T-helper 2 cell treated with Interferon-gamma antibody and Interleukin-4, amounts not matched to agents 100 ng/mL and 5 ng/mL, for 36 hours (primary cell): ENCODE data around the gene AFF3. TPM values are rescaled to one million over a fixed set of nuclear protein-coding genes. Genes with fewer than 3 reads are reported as not detected.

ENCODE experiments used
- intact Hi-C: fragments of 100-400 bp; cut with micrococcal nuclease; formaldehyde crosslinking; loops from one replicate; pipeline ENCODE4 v1.15.1; 2023
- total RNA-seq: library from RNA; stranded (reverse); gene quantifications from 2 replicates; pipeline ENCODE4 v1.2.3, GENCODE V29; 2022

AFF3 gene
- total RNA-seq, 1 donor from 2014 or later = 6.0 TPM

GRCh38 chr2:99862566-99862965 lies 279.8 kb downstream of the AFF3 start:
- intact Hi-C loops = no loop called here

DNA sequence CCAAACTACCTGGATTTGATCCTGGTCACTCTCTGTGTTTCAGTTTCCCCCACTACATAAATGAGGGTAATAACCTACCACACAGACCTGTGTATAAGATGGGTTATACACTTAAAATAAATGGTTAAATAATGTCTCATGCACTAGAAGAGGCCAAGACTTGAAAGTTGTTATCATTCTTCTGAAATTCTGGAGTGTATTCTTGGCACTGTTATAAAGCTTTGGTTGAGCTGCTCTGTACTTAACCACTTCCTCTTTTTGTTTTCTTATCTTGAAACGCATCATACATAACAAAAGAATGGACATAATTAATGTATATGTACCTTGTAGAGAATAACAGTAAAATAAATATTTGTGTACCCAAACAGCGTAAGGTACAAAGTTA lies 281.0 kb downstream of the AFF3 start:
- intact Hi-C loops = no loop called here

DNA sequence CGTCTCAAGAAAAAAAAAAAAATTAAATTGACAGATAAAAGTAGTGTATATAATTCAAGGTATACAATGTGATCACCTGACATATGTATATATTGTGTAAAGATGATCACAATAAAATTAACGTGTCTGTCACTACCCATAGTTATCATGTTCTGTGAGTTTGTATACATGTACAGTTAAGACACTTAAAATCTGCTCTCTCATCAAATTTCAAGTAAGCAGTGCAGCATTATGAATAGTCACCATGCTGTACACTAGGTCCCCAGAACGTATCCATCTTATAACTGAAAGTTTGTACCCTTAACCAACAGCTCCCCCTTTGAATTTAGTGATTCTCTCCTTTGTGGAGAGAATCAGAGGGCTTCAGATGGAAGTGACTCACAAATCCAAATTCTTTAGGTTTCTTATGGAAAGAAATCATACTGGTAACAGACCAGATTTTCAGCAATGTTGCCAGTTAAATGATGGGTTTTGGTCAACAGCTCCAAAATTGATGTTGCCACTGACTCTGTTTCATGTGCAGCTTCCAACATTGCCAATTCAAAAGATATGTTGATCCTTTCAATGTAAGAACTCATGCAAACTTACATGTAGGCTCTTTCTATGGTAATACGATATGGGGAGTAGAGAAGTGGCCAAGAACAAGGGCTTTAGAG lies 281.5 kb downstream of the AFF3 start:
- intact Hi-C loops = no loop called here

DNA sequence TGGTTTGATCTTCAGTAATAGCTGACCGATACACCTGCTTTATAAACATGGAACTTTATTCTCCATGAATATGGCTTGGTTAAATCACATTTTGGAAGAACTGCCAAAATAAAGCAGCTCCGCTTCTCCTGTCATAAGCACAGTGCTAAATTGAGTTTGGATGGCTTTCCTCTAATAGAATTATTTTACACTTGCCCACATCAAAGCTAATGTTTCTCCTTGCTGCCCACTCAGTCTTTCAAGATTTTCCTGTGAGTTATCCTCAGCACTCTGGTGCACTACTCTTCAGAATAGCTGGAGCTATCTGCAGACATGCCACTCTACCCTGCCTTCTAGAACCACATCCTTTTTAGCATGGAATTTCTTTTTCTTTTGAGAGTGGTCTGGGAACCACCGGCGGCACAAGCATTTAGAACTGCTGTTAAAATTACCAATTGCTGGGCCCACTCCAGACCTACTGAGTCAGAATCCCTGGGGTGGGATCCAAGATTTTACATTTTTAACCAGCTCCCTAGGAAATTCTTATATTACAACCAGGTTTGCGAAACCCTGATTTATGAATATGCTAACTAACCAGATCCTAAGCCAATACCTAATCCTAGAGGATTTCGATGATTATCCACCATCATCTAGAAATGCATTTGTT lies 283.3 kb downstream of the AFF3 start:
- intact Hi-C loops = no loop called here

DNA sequence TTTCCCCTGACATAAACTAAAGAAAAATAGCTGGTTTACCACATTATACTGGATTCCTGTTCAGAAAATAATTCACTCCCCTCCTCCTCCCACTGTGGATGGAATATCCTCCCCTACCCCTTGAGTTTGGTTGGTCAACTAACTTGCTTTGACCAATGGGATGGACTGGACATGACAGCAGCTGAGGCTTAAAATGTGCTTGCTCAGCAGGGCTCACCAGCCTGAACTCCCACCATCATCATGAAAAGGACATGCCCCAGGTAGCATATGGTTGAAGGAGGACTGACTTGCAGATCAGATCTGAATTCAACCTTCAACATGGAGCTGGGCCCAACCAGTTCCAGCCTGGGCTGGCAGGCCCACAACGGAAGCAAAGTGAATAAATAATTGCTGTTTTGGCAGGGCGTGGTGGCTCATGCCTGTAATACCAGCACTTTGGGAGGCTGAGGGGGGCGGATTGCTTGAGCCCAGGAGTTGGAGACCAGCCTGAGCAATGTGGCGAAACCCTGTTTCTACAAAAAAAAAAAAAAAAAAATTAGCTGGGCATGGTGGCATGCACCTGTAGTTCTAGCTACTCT lies 284.4 kb downstream of the AFF3 start:
- intact Hi-C loops = no loop called here

DNA sequence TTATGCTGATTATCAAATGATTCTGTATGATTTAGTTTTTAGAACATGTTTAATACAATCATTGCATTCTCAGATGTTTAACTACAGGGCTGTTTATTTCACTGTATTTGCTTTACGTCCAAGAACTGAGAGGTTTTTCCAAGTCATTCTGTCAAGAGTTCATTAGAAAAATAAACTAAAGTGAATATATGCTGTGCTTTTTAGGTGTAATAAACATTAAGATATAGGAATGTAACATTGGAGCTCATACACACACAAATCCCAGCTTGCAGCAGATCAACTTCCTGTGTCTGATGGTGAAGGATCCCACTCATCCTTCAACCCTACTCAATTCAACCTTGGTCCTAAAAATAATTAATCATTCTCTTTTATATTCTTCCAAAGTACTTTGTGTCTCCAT lies 285.0 kb downstream of the AFF3 start:
- intact Hi-C loops = no loop called here

DNA sequence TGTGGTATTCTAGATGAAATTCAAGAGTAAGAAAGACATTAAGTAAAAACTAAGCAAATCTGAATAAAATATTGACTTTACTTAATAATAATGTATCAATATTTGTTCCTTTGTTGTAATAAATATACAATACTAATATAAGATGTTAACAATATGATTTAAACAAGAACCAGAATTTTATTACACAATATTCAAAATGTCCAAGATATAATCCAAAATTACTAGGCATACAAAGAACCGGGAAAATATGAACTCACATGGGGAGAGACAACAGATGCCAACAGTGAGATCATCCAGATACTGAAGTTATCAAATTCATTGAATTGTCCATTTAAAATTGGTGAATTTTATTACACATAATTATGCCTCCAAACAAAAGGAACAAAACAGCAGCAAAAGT lies 286.3 kb downstream of the AFF3 start:
- intact Hi-C loops = no loop called here

GRCh38 chr2:99854236-99854852 lies 288.0 kb downstream of the AFF3 start:
- intact Hi-C loops = no loop called here

- intact Hi-C loops = no loop called here
Measured at GRCh38 chr2:99852956-99853355, 289.4 kb downstream of the AFF3 start.

GRCh38 chr2:99852376-99852934 lies 289.9 kb downstream of the AFF3 start:
- intact Hi-C loops = no loop called here

- intact Hi-C loops = no loop called here
Measured at GRCh38 chr2:99851811-99852210, 290.6 kb downstream of the AFF3 start.

DNA sequence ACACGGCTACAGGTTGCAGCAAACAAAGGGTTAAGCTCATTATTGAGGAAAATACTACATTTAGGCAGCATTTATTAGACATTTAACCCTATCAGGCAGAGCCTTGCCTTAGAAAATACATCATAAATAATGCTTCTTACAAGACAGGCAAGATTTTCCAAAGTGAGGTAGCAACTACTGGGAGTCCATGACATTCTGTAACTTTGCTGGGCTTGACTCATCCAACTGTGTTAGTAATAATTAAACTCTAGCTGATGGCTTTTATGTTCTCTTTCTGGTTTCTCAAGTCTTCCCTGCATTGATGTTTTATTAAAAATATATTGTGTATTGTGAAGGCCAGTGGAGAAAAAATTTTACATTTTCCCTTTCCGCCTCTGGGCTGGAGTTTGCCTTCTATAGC lies 291.3 kb downstream of the AFF3 start:
- intact Hi-C loops = no loop called here

DNA sequence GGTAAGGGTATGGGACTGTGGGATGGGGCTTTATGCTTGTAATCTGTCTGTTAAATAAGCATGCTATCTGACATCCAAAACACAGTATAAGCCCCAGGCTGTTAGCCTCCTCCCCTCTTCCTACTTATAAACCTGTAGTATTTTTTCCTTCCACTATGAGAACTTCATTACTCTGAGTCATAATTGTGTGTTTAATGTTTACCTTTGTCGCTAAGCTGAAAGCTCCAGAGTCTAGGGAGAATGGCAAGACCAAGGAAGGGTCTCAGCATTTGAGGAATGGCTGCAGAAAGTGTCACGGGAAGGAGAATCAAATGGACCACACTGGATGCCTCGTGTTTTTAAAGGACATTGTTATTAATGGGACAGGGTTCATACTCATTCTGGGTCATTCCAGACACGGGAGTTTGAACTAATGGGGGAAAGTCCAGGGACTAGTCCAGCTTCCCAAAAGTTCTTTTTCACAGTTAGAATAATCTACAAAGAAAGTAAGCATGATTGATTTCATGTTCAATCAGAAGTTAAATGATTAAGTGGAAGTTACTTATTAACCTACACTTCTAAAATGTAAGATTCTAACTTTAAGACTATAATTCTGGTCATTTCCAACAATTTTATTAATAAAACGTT lies 292.2 kb downstream of the AFF3 start:
- intact Hi-C loops = no loop called here

DNA sequence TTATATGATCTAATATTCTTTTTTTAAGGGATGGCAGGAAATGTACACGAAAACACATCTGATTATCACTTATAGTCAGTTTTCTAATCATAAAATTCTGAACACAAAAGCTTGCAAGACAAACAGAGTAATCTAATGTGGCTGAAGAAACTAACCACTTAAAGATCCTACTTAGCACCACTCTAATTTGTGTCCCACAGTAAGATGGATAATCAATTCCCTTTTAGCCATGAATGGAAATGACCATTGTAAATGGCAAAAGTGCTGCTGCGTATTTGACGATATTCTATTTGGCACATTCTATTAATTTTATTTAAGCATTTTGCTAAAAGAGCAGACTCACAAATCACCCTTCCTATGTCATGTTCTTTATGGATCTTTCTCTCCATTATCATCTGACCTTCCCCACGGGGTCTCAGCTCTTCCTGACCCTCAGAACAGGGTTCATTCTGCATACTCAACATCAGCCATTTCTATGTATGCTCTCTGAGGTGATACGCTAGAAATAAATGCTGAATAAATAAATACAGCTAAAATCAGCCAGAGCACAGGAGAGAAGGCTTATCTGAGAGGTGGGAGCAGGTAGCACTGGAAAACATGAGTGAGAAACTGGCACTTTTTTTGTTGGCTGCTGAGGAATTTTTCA lies 295.8 kb downstream of the AFF3 start:
- intact Hi-C loops = no loop called here

- intact Hi-C loops = no loop called here
Measured at GRCh38 chr2:99845296-99845695, 297.1 kb downstream of the AFF3 start.

DNA sequence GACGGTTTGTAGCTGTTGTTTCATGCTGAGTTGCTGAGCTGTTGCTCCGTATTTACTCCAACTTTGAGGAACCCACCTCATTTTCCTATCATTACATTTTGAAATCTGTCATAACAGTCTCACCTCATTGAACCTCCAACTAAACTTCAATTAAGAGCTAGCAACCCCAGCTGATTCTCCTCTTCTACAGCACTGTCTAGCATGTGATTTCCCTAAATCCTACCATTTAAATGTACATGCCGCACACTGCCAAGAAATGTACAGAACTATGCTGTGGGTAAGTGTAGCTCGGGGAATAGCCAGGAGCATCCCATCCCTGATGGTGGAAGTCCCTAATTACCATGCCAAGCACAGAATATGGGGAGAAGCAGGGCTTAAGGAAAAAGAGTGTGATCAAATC lies 299.9 kb downstream of the AFF3 start:
- intact Hi-C loops = no loop called here

- intact Hi-C loops = no loop called here
Measured at GRCh38 chr2:99841749-99842148, 300.6 kb downstream of the AFF3 start.

GRCh38 chr2:99840831-99841230 lies 301.6 kb downstream of the AFF3 start:
- intact Hi-C loops = no loop called here

DNA sequence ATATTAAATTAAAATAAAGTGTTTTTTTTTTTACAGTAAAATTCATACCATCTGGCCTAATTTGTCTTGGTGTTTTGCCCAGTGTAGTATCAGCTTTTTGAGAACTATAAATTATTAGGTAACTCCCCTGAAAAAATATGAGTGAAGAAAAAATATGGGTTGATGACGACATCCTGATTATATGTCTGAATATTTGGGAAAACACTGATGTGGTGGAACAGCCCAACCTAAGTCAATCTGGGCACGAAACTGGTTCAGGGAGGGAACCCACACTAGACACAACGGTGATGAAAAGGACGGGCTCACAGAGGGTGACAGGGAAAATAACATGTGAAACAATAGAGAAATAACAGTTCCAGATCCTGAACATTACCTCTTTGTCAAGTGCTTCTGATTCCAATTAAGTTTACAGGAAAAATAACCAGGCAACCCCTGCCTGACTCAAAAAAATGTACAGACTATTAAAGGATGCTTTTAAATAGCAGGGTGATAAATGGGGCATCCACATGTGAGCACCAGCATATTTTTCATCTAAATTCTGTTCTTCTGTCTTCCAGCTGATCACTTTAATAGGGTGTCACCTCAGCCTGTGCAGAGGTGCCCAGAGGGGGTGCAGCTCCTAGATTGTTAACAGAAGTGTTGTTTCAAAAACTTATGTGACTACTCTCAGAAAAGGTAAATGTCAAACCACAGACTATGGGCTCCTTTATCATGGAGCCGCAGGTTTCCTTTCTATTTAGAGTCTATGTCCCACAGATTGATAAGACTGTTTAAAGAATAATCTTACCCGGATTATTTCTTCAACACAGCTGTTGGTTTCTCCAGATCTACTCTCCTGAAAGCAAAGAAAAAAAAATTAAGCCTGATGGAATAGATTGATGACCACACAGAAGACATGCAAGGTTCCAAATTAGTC lies 305.4 kb downstream of the AFF3 start:
- intact Hi-C loops = no loop called here

- intact Hi-C loops = no loop called here
Measured at GRCh38 chr2:99834426-99834825, 308.0 kb downstream of the AFF3 start.
